ENCODE data around the gene SRRM2. TPM values are rescaled to one million over a fixed set of nuclear protein-coding genes. Genes with fewer than 3 reads are reported as not detected.

Gene SRRM2
- total RNA-seq, 1 donor from 2014 or later = 114 TPM

DNA sequence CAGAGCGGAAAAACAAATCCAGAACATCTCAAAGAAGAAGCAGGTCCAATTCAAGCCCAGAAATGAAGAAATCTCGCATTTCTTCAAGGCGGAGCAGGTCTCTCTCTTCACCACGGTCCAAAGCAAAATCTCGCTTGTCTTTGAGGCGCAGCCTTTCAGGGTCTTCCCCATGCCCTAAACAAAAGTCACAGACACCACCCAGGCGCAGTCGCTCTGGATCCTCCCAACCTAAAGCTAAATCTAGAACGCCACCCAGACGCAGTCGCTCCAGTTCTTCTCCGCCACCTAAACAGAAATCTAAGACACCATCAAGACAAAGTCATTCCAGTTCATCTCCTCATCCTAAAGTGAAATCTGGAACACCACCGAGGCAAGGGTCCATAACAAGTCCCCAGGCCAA lies 10.3 kb downstream of the SRRM2 start:
- no peak for DNase-seq (ENCODE audit: low read depth)

DNA sequence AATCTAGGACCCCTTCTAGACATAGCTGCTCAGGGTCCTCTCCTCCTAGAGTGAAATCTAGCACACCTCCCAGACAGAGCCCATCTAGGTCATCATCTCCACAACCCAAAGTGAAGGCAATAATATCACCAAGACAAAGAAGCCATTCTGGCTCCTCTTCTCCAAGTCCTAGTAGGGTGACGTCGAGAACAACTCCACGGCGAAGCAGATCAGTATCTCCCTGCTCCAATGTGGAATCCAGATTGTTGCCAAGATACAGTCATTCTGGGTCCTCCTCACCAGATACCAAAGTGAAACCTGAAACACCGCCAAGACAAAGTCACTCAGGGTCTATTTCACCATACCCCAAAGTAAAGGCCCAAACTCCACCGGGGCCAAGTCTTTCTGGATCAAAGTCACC lies 10.7 kb downstream of the SRRM2 start:
- DNase-seq (ENCODE audit: low read depth) = no peak

DNA sequence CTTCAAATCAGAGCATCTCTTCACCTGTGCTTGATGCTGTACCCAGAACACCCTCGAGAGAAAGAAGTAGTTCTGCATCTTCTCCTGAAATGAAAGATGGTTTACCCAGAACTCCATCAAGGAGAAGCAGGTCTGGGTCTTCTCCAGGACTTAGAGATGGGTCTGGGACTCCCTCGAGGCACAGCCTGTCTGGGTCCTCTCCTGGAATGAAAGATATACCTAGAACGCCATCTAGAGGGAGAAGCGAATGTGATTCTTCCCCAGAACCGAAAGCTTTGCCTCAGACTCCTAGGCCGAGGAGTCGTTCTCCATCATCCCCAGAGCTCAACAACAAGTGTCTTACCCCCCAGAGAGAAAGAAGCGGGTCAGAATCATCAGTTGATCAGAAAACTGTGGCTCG lies 12.3 kb downstream of the SRRM2 start:
- no peak for DNase-seq (ENCODE audit: low read depth)

DNA sequence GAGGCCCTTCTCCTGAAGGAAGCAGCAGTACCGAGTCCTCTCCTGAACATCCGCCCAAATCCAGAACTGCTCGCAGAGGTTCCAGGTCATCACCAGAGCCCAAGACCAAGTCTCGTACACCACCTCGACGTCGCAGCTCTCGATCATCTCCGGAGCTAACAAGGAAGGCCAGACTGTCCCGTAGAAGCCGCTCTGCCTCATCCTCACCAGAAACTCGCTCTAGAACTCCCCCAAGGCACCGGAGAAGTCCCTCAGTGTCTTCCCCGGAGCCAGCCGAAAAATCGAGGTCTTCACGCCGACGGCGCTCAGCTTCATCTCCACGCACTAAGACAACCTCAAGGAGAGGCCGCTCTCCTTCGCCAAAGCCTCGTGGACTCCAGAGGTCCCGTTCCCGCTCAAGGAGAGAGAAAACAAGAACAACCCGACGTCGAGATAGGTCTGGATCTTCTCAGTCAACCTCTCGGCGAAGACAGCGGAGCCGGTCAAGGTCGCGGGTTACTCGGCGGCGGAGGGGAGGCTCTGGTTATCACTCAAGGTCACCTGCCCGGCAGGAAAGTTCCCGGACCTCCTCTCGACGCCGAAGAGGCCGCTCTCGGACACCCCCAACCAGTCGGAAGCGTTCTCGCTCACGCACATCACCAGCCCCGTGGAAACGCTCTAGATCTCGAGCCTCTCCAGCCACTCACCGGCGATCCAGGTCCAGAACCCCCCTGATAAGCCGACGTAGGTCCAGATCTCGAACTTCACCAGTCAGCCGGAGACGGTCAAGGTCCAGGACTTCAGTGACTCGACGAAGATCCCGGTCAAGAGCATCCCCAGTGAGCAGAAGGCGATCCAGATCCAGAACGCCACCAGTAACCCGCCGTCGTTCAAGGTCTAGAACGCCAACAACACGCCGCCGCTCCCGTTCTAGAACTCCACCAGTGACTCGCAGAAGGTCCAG lies 13.3 kb downstream of the SRRM2 start:
- DNase-seq (ENCODE audit: low read depth) = no peak

DNA sequence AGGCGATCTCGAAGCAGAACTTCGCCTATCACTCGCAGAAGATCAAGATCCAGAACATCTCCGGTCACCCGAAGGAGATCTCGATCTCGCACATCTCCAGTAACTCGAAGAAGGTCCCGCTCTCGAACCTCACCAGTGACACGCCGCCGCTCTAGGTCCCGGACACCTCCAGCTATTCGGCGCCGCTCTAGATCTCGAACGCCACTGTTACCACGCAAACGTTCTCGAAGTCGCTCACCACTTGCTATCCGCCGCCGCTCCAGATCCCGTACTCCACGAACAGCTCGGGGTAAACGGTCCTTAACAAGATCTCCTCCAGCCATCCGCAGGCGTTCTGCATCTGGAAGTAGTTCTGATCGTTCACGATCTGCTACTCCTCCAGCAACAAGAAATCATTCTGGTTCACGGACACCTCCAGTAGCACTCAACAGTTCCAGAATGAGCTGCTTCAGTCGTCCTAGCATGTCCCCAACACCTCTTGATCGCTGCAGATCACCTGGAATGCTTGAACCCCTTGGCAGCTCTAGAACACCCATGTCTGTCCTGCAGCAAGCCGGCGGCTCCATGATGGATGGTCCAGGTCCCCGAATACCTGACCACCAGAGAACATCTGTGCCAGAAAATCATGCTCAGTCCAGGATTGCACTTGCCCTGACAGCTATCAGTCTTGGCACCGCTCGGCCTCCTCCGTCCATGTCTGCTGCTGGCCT lies 14.1 kb downstream of the SRRM2 start:
- DNase-seq (ENCODE audit: low read depth) = no peak

DNA sequence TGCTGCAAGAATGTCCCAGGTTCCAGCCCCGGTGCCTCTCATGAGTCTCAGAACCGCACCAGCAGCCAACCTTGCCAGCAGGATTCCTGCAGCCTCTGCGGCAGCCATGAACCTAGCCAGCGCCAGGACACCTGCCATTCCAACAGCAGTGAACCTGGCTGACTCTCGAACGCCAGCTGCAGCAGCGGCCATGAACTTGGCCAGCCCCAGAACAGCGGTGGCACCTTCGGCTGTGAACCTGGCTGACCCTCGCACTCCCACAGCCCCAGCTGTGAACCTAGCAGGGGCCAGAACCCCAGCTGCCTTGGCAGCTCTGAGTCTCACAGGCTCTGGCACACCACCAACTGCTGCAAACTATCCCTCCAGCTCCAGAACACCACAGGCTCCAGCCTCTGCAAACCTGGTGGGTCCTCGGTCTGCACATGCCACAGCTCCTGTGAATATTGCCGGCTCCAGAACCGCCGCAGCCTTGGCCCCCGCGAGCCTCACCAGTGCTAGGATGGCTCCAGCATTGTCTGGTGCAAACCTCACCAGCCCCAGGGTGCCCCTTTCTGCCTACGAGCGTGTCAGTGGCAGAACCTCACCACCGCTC lies 14.8 kb downstream of the SRRM2 start:
- no peak for DNase-seq (ENCODE audit: low read depth)

DNA sequence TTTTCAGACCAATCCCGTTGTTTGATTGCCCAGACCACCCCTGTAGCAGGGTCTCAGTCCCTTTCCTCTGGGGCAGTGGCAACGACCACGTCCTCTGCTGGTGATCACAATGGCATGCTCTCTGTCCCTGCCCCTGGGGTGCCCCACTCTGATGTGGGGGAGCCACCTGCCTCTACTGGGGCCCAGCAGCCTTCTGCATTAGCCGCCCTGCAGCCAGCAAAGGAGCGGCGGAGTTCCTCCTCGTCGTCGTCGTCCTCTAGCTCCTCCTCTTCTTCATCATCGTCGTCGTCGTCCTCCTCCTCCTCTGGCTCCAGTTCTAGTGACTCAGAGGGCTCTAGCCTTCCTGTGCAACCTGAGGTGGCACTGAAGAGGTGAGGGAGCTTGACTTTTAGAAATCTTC lies 15.5 kb downstream of the SRRM2 start:
- DNase-seq (ENCODE audit: low read depth) = no peak

DNA sequence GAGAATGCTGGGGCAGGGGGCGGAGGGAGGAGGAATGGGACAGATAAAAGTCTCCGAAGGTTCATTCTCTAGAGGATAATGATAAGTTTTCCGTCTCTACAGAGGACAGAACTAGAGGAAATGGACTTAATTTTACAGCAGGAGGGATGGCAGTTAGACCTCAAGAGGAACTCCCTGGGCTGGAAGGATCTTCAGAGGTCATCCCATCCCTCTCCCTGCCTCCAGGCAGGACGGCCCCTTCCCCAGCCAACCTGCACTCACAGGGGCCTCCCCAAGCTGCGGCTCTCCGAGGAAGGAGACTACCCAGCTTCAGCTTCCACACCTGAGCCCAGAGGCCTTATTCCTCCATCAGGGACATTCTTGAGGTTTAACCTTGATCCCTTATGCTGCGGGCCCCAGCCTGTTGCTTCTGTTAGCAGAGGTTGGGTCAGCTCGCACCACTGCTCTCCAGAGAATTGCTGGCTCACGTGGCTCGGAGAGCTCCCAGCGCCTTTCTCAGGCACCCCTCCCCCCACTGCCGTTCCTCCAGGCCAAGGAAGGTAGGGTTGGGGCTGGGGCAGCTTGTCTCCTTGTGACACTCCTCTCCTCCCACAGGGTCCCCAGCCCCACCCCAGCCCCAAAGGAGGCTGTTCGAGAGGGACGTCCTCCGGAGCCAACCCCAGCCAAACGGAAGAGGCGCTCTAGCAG lies 16.1 kb downstream of the SRRM2 start:
- no peak for DNase-seq (ENCODE audit: low read depth)

DNA sequence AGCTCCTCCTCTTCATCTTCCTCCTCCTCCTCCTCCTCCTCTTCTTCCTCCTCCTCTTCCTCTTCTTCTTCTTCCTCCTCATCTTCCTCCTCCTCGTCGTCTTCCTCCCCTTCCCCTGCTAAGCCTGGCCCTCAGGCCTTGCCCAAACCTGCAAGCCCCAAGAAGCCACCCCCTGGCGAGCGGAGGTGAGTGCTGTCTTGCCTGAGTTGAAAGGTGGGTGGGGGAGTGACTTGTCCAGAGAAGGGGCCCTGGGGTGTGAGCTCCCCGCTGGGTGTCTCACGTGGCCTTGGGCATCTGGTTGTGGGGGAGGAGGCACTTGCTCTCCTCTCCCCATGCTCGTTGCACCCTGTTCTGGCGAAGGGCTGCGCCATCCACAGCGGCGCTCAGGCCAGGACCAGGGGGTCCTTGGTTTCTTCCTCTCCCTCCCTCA lies 16.7 kb downstream of the SRRM2 start:
- DNase-seq (ENCODE audit: low read depth) = no peak

DNA sequence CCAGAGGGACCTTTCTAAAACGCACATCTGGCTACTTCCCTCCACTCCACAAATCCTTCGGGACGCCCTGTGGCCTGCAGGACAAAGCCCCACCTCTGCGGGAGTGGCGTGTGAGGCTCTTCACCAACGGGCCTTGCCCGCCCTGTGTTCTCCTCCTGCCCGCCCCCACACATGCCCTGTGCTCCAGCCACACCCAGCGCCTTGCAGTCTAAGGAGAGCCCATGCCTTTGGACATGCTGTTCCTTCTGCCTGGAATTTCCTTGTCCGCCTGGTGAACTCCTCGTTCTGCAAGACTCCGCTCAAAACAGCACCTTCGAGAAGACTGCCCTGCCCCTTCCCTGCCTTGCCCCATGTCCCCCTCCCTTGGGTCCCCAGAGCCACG lies 17.2 kb downstream of the SRRM2 start:
- DNase-seq (ENCODE audit: low read depth) = no peak

DNA sequence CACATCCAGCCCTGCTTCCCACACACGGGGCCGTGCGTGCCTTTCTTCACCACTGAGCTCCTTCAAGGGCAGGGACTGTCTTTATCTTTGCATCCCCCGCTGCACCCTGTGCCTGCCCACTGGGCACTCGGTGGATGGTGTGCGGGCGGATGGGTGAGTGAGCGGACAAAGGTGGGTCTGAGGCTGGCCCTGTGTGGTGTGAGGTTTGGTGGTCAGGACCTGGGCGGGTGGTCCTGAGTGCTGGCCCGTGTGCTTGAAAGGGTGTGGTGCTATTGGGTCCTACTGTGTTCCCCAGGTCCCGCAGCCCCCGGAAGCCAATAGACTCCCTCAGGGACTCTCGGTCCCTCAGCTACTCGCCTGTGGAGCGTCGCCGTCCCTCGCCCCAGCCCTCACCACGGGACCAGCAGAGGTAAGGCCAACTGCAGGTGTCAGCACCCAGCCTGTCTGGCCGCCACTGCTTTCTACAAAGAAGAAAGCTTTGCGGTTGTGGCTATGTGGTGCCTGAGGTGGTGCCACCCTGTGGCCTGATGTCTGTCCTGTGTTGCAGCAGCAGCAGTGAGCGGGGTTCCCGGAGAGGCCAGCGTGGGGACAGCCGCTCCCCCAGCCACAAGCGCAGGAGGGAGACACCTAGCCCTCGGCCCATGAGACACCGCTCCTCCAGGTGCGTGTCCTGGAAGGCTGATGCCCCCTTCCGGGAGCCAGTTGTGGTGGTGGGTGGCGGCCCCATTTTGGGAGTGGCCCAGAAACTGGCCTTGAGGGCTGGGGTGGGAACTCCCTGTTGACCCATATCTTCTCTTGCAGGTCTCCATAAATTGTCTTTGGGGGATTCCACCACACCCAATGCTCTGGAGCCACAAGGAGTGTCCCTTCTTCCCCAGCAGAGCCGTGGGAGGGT lies 17.9 kb downstream of the SRRM2 start:
- DNase-seq (ENCODE audit: low read depth) = no peak

DNA sequence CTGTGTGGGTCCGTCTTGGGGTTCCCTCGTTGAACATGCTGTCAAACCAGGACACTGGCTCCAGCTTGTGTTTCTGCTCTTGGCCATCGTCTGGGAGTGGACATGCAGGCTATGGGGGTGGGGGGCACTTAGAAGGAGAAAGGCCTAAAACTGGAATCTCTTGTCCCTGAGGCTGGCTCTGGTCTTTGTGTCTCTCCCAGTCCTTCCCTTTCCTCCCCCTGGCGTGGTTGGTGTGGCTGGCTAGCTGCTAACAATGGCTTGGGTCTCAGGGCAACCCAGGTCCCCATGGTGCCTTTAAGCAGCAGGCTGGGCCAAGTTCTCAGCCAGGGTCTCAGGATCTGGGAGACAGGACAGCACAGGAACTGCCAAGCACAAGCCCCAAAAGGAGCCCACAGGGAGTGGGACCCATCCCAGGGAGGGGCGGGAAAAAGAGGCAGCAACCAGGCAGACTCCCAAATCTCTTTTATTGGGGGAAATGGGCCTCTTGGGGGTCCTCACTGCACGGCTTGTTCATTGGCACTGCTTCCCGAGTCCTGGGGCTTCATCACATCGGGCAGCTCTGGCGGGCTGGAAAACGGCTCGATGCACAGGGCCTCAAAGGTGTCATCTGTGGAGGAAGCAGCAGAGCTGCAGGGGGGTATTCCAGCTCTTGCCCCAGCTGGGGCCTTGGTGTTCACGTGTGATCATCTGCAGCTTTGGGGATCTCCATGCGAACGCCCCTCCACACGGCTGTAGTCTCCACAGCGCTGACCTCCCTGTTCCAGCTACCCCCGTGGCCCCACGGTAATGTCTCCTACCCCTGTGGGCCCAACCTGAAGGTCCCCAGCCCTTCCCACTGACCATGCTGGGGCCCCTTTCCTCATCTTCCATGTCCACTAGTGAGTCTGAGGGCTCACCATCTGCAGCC lies 19.3 kb downstream of the SRRM2 start:
- DNase-seq (ENCODE audit: low read depth) = no peak

DNA sequence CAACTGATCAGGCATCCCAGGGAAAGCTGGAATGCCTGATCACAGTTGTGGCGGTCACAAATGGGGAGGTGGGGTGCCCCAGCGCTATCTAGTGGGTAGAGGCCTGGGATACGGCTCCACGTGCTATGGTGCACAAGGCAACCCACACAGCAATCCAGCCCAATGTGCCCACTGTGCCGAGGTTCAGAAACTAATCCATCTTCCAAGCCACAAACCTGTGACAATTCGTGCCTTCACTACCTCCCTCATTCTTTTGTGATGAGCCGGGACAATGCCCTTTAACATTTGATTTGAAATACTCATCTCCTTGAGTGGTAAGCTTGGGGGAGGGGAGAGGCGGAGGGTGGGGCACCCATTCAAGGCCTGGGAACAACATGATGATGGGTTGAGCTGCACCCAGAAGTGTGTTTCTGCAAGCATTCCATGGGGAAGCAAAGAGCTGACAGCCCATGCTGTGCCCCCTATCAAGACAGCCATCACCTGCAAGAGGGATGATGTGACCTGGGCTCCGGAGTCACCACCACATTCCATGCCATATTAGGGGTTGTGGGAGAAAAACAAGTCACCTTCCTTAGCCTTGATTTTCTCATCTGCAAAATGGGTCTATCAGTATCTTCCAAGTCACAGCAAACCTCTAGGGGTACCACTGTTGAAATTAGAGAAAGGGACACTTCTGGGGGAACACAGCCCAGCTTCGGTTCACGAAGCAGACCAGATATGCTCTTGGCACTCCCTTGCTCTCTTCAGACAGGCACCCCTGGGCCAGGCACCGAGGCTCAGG lies 20.9 kb downstream of the SRRM2 start:
- DNase-seq (ENCODE audit: low read depth) = no peak

DNA sequence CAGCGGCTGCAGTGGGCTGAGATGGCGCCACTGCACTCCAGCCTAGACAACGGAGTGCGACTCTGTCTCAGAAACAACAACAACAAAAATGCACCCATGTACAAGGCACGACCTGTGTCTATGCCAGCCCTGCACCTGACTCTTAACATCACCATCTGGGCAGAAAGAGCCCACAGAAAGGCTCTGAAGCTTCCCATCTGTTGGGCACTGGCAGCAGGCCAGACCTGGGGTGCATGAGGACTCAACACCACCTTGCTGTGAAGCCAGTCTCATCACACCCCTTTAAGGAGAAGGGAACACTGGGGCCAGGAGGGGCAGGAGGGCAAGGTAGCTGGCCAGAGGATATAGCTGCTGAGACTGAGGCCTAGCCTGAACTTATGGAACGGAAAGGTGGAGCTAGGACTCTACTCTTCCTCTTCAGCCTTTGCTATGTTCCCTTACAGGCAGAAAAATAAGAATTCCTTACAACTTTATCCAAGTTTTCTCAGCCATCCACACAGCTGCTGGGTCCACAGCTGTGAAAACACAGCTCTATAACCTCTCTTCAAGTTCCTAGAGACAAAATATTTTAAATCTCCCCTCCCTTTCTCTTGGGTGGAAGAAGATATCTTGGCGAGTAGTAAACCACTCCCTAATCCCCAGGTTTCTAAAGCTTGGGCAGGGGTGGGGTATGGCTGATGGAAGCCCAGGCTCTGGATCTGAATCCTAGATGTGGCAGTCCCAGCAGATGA lies 21.9 kb downstream of the SRRM2 start:
- DNase-seq (ENCODE audit: low read depth) = no peak

DNA sequence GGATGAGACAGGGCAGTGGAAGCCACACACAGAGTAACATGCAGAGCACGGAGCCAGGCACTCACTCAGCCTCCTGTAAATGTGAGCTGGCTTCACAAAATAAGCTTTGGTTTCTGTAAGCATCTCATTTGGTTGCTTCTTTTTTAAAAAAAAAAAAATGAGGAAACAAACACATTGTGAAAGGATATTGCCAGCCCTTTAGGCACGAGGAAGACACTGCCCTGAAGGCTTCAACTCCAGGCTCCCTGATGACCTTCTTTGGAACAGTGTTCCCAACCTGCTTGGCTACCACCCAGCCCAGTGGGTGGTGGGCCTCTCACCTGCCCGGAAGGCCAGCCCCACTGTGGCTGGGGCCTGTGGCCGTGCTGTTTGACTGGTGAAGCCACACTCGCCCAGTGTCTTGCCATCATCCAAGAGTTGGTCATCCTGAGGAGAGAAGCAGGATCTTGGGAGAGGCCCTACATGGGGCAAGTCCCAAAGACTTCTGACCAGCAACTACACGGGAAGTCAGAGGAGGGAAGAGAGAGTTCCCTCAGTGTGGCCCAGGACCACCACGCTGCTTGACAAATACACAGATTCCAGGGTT lies 22.8 kb downstream of the SRRM2 start:
- DNase-seq (ENCODE audit: low read depth) = no peak

DNA sequence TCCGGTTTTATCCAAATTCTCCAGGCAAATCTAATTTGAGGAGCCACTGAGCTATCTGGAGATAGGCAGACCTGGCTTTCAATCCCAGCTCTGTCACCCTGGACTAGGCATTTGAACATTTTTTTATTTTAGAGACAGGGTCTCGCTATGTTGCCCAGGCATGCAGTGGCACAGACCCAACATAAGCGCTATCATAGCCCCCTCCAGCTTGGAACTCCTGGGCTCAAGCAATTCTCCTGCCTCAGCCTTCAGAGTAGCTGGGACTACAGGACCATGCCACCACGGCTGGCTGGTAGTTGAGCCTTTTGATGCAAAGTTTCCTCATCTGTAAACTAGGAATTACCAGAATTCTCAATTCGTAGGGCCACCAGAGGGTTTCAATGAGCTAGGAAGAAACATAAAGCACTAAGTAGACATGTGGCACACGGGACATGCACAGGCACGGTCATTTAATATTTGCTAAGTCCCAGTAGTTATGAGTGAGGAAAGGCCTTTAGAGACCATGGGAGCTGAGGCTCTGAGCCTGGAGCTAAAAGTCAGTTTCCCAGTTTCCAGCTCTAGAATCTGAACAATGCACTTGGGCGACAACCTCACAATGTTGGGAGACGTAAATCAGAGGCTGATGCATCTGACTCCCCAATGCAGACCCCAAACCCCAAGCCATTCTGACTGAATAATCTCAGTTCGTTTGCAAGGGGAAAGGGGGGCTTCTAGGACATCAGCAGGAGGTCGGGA lies 23.5 kb downstream of the SRRM2 start:
- DNase-seq (ENCODE audit: low read depth) = no peak

DNA sequence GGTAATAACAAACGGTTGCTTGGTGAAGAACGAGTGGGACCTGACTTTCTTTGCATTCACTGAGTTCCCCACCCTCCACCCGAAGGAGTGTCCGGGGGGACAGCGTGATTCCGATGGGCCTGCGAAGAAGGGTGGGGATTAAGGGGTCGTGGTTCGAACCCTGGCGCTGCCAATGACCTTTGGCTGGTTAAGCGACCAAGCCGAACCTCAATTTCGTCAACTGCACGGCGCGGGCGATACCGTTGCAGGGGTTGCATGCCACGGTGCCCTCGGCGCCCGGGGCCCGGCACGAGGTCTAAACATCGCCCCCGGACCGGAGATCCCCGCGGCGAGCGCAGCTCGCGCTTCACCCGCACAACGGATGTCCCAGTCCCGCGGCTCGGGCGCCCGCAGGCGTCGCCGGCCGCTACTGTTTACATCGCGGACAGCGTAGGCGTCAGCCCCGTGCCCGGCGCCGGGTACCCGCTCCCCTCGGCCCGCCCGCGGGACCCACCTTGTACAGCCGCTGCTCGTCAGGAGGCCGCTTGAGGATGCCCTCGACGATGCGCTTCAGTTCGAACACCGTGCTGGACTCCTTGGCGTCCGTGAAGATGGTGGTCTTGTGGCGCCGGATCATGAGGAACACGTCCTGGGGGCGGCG lies 24.2 kb downstream of the SRRM2 start:
- no peak for DNase-seq (ENCODE audit: low read depth)

Data from renal cortical epithelial cell (primary cell).